Subcutaneous adipose tissue (tissue), 4 donors: ENCODE results near the gene USP44. TPM values are rescaled to one million over a fixed set of nuclear protein-coding genes. Genes with fewer than 3 reads are reported as not detected.

Source experiments
- CTCF ChIP-seq: fragments of 450-650 bp; IDR thresholded peaks from one replicate; pipeline ENCODE4 v1.5.1; 2016; ENCODE audit warnings: low read depth, mild to moderate bottlenecking, control low read depth, antibody characterized with exemption, moderate library complexity
- total RNA-seq, 4 donors: library from RNA; depleted of rRNA; stranded (reverse); fragments of >200 nt; gene quantifications; one replicate each; pipeline ENCODE4 v1.1.0, GENCODE V29; 2016

The USP44 gene
- total RNA-seq, 4 donors from 2014 or later: 1.3 to 4.4 (median 2.6) TPM

GRCh38 chr12:95583933-95584332, 32.7 kb upstream of the USP44 start:
- no peak for TF ChIP-seq CTCF

DNA sequence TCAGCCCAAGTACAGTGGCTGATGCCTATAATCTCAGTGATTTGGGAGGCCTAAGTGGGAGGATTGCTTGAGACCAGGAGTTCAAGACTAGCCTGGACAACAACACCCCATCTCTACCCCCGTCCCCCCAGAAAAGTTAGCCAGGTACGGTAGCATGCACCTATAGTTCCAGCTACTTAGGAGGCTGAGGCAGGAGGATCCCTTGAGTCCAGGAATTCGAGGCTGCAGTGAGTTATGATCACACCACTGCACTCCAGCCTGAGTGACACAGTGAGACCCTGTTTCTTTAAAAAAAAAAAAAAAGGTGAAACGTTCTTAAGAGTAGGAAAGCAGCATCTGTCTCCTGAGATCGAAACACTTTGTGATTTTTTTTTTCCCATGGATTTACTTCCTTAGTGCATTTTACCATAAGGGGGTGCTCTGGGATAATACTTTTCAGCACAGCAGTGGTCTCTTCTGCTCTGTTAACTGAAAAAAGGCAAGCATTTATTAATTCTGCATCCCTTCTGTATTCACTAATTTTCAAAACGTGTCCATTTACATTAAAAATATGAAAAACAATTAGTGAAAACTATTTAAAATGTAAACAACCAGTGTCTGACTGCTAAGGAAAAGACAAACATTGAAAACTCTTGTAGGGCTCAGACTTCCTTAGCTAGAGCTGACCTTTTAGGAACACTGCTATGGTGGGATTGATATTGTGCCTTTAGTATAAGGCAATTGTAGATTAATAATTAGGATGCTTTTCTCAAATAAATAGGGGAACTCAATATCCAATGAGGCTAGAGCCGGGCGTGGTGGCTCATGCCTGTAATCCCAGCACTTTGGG, 31.2 kb upstream of the USP44 start:
- TF ChIP-seq CTCF: no peak

GRCh38 chr12:95577820-95578219, 26.5 kb upstream of the USP44 start:
- no peak for TF ChIP-seq CTCF

- no peak for TF ChIP-seq CTCF
Observed at GRCh38 chr12:95574799-95575452, 23.6 kb upstream of the USP44 start.

GRCh38 chr12:95573951-95574576, 22.8 kb upstream of the USP44 start:
- no peak for TF ChIP-seq CTCF

- no peak for TF ChIP-seq CTCF
Observed at GRCh38 chr12:95571369-95571768, 20.1 kb upstream of the USP44 start.

GRCh38 chr12:95557625-95558024, 6.3 kb upstream of the USP44 start:
- TF ChIP-seq CTCF: no peak
